Stimulated activated CD4-positive, alpha-beta T cell treated with anti-CD3 and anti-CD28 coated beads, Interleukin-1b, Interleukin-23, amount 100 ng/mL, for 4 hours (primary cell): ENCODE results near the gene ZNF280A.
"Not testable (repeated sequence)": the region's sequence is repeated elsewhere in the genome, so short reads cannot be mapped to it uniquely, and the experiment has no call there.

ENCODE experiments used
- DNase-seq, 2 donors: peaks; one replicate each; pipeline ENCODE4 v3.0.0-alpha.2; 2020; ENCODE audit warnings: low read depth in 2 of 2

The ZNF280A gene

DNA sequence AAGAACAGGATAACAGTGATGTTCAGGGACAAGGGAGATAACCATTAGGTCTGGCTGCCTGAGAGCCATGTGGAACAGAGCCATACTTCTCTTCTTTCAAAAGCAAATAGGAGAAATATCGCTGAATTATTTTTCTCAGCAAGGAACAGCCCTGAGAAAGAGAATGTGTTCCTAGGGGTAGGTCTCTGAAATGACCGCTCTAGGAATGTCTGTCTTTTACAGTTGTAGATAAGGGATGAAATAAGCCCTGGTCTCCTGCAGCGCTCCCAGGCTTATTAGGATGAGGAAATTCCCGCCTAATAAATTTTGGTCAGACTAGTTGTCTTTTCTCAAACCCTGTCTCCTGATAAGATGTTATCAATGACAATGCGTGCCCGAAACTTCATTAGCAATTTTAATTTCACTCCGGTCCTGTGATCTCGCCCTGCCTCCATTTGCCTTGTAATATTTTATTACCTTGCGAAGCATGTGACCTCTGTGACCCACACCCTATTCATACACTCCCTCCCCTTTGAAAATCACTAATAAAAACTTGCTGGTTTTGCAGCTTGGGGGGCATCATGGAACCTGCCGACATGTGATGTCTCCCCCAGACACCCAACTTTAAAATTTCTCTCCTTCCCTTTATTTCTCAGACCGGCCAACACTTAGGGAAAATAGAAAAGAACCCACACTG, 51.1 kb downstream of the ZNF280A start:
- not testable (repeated sequence) for DNase-seq

- DNase-seq, result no peak
Measured at GRCh38 chr22:22467112-22467511, 53.0 kb downstream of the ZNF280A start.

DNA sequence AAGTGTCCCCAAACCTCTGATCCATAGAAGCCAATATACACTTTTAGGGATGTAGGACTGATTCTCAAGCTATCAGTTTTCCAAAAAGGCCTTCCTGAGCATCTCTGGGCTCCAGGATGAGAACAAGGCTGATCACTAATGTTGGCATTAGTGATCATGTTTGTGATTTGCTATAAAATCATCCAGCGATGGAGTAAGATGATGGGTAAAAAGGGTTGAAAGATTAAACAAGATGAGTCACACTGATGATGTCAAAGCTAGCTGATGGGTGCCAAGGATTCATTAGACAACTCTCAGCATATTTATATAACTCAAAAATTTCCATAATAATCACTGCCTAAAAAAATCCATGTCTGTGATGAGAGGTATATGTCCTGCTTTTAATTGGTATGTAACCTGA, 54.3 kb downstream of the ZNF280A start:
- no peak for DNase-seq

DNA sequence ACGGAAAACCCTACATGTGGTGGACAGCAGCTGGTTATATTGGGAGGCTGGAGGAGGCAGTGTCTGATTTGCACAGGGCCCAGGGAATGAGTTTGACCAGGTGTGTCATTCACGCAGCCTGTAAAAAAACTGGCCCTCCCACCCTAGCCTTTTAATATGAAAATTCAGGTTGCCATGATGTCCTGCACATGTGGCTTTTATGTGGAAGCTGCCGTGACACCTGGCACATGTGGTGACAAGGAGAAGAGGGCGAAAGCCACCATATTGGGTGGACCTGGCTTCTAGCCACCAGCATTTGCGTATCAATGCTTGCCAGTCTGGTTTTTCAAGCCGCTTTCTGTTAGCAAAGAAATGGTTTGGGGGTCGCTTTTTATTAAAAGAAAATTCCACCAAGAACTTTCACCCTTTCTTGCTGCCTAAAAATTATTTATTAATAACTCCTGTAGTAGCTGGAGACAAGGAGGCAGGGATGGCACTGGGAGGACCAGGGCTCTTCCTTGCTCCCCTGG, 54.9 kb downstream of the ZNF280A start:
- DNase-seq, result no peak

- DNase-seq, result no peak
Measured at GRCh38 chr22:22464541-22465054, 55.5 kb downstream of the ZNF280A start.

GRCh38 chr22:22463855-22464540, 56.1 kb downstream of the ZNF280A start:
- peak; percentile 9 to 52 for DNase-seq
